DOHH2 (cell line): ENCODE measurements around the gene ZFP2.
"Not testable (repeated sequence)": the region's sequence is repeated elsewhere in the genome, so short reads cannot be mapped to it uniquely, and the experiment has no call there.

Experiments
- H3F3A ChIP-seq: fragments of 200-600 bp; sonication (generic), shearing (Covaris generic); 2 replicates; pipeline ENCODE4 v1.6.0; 2016; ENCODE audit warnings: antibody characterized with exemption, mild to moderate bottlenecking; ENCODE audit not compliant: control insufficient read depth, insufficient read depth
- H3K27ac ChIP-seq: fragments of 200-600 bp; sonication (generic); 2 replicates; pipeline ENCODE4 v1.5.1; 2014; ENCODE audit warnings: low read depth, mild to moderate bottlenecking, low read length, moderate library complexity
- H3K27me3 ChIP-seq: fragments of 200-600 bp; sonication (generic); 2 replicates; pipeline ENCODE4 v1.6.1; 2014; ENCODE audit warnings: mild to moderate bottlenecking, low read length, mixed read lengths; ENCODE audit not compliant: control insufficient read depth
- H3K36me3 ChIP-seq: fragments of 200-600 bp; sonication (generic); 2 replicates; pipeline ENCODE4 v1.6.1; 2014; ENCODE audit warnings: mild to moderate bottlenecking, low read length, moderate library complexity, mixed read lengths; ENCODE audit not compliant: control insufficient read depth
- H3K4me1 ChIP-seq: fragments of 200-600 bp; sonication (generic); 2 replicates; pipeline ENCODE4 v1.6.1; 2014; ENCODE audit warnings: mild to moderate bottlenecking, low read length, mixed read lengths; ENCODE audit not compliant: control insufficient read depth
- H3K4me2 ChIP-seq: fragments of 200-600 bp; sonication (generic); 2 replicates; pipeline ENCODE4 v1.6.0; 2014; ENCODE audit warnings: mild to moderate bottlenecking, low read length, moderate library complexity
- H3K4me3 ChIP-seq: fragments of 200-600 bp; sonication (generic); 2 replicates; pipeline ENCODE4 v1.5.1; 2014; ENCODE audit warnings: mild to moderate bottlenecking, low read length, mixed read lengths
- H3K79me2 ChIP-seq: fragments of 200-600 bp; sonication (generic); 2 replicates; pipeline ENCODE4 v1.6.1; 2014; ENCODE audit warnings: mild to moderate bottlenecking, low read length, mixed read lengths; ENCODE audit not compliant: control insufficient read depth
- H3K9me2 ChIP-seq: fragments of 200-600 bp; sonication (generic); replicated peaks from 2 replicates; pipeline ENCODE4 v1.6.1; 2014; ENCODE audit warnings: mild to moderate bottlenecking, low read length, mixed read lengths; ENCODE audit not compliant: control insufficient read depth
- H3K9me3 ChIP-seq: fragments of 200-600 bp; sonication (generic); 2 replicates; pipeline ENCODE4 v1.6.1; 2014; ENCODE audit warnings: antibody characterized with exemption, low read length, mixed read lengths; ENCODE audit not compliant: control insufficient read depth, insufficient read depth
- H4K20me1 ChIP-seq: fragments of 200-600 bp; sonication (generic); 2 replicates; pipeline ENCODE4 v1.6.0; 2014; ENCODE audit warnings: low read depth, mild to moderate bottlenecking, antibody characterized with exemption, low read length, moderate library complexity; ENCODE audit not compliant: control insufficient read depth, insufficient read depth
- CTCF ChIP-seq: fragments of 200-600 bp; sonication (generic); IDR thresholded peaks from one replicate; pipeline ENCODE4 v1.5.1; 2014; ENCODE audit warnings: antibody characterized with exemption, mild to moderate bottlenecking, low read depth, low read length; ENCODE audit not compliant: poor library complexity, severe bottlenecking
- EZH2phosphoT487 ChIP-seq: fragments of 200-600 bp; sonication (generic); IDR thresholded peaks from 2 replicates; pipeline ENCODE4 v1.6.1; 2017; ENCODE audit warnings: borderline replicate concordance, mild to moderate bottlenecking, antibody characterized with exemption, low read length, moderate library complexity, mixed read lengths

Gene ZFP2

GRCh38 chr5:178854284-178854683, 41.4 kb upstream of the ZFP2 start:
- Histone ChIP-seq H3K27me3 (no peaks in the 10 kb centered on the region; the same call in 1 of the 2 replicates), H3K4me2 (no peak overlapping the region), H3K79me2 (no peaks in the 10 kb centered on the region), H3K4me1 (peaks cover 5% of the 10 kb centered on the region), H3K4me3 (no peak overlapping the region), H3F3A (no peaks in the 10 kb centered on the region), H3K9me2 (no peaks in the 10 kb centered on the region), H3K27ac (no peak overlapping the region), H3K9me3 (no peaks in the 10 kb centered on the region; the same call in 1 of the 2 replicates), H3K36me3 (no peaks in the 10 kb centered on the region), H4K20me1 (no peaks in the 10 kb centered on the region)
- TF ChIP-seq CTCF, result no peak
- no peak for TF ChIP-seq EZH2phosphoT487

- TF ChIP-seq CTCF, result no peak
- Histone ChIP-seq H3K79me2 (peaks cover 28% of the 10 kb centered on the region), H3K9me3 (no peaks in the 10 kb centered on the region; the same call in 1 of the 2 replicates), H3F3A (no peaks in the 10 kb centered on the region), H3K4me2 (peak within 1 kb of the TSS; percentile 56), H3K4me1 (peaks cover 11% of the 10 kb centered on the region), H4K20me1 (no peaks in the 10 kb centered on the region), H3K27ac (no peak within 1 kb of the TSS), H3K4me3 (peak within 1 kb of the TSS; percentile 85), H3K9me2 (no peaks in the 10 kb centered on the region), H3K27me3 (no peaks in the 10 kb centered on the region), H3K36me3 (peaks cover 24% of the 10 kb centered on the region)
Observed at GRCh38 chr5:178859625-178860521, 35.8 kb upstream of the ZFP2 start, which contains the start of gene ZNF354B. Gene ZNF354B (plus strand): TSS chr5:178859953. CDS start chr5:178861048, 1,095 bp downstream.

GRCh38 chr5:178860615-178861014, 35.1 kb upstream of the ZFP2 start:
- H3K4me2 ChIP-seq, result peak overlapping the region; percentile 56

GRCh38 chr5:178861627-178862026, 34.1 kb upstream of the ZFP2 start:
- H3K9me3 ChIP-seq, result no peaks in the 10 kb centered on the region; the same call in 1 of the 2 replicates
- 0 out of 2 replicates have a peak overlapping the region, but pooled peaks have one; percentile 9 for H3K4me3 ChIP-seq
- no peaks in the 10 kb centered on the region for H3K27me3 ChIP-seq
- peak overlapping the region; percentile 20; the same call in 1 of the 2 replicates for H3K4me2 ChIP-seq
- H3K27ac ChIP-seq, result no peak overlapping the region
- H3K4me1 ChIP-seq, result peaks cover 11% of the 10 kb centered on the region
- no peaks in the 10 kb centered on the region for H3F3A ChIP-seq
- H3K79me2 ChIP-seq, result peaks cover 28% of the 10 kb centered on the region
- H4K20me1 ChIP-seq, result no peaks in the 10 kb centered on the region
- H3K9me2 ChIP-seq, result no peaks in the 10 kb centered on the region
- H3K36me3 ChIP-seq, result peaks cover 39% of the 10 kb centered on the region
- TF ChIP-seq EZH2phosphoT487, result no peak
- no peak for TF ChIP-seq CTCF

More at GRCh38 chr5:178860615-178861014, 35.1 kb upstream of the ZFP2 start:
- H3K36me3 ChIP-seq, result peaks cover 29% of the 10 kb centered on the region
- not testable (repeated sequence) for H3K9me3 ChIP-seq, H3K27ac ChIP-seq, H3K27me3 ChIP-seq, H3F3A ChIP-seq, H3K9me2 ChIP-seq, H4K20me1 ChIP-seq
- H3K4me1 ChIP-seq, result peaks cover 11% of the 10 kb centered on the region
- H3K79me2 ChIP-seq, result peaks cover 28% of the 10 kb centered on the region
- peak overlapping the region; percentile 85 for H3K4me3 ChIP-seq
